H1 (cell line): Measurements from ENCODE around the gene TBC1D16. TPM values are rescaled to one million over a fixed set of nuclear protein-coding genes. Genes with fewer than 3 reads are reported as not detected.

Source experiments
- CTCF ChIA-PET: fragments of 300-600 bp; sonication (Branson Sonifier 250); formaldehyde crosslinking; loops from one replicate; lab custom pipeline; 2021; ENCODE audit not compliant: partially characterized antibody; lab: Charles Lee
- POLR2A ChIA-PET: fragments of 300-600 bp; sonication (Branson Sonifier 250); formaldehyde crosslinking; loops from one replicate; lab custom pipeline; 2021; ENCODE audit warnings: inconsistent platforms; ENCODE audit not compliant: partially characterized antibody; lab: Charles Lee
- DNase-seq, 2 experiments: peaks; one replicate each; pipeline versions ENCODE4 v3.0.0 to v3.0.0-alpha.2; 2010 to 2022; ENCODE audit warnings: low spot score in 2 of 2, low read depth in 1 of 2, mixed read lengths in 1 of 2
- FAIRE-seq: peaks from 2 replicates; lab custom pipeline; 2011; peaks lifted over from hg19 to GRCh38; lab: Jason Lieb, UNC
- H2AFZ ChIP-seq: 2 replicates; pipeline ENCODE4 v1.8.1; 2012; ENCODE audit warnings: low read length, inconsistent platforms
- H2AK5ac ChIP-seq: 2 replicates; pipeline ENCODE4 v1.6.1; 2013; ENCODE audit warnings: low read depth, low read length
- H2BK120ac ChIP-seq: replicated peaks from 2 replicates; pipeline ENCODE3; 2013; ENCODE audit warnings: low read depth, low read length, inconsistent platforms
- H2BK12ac ChIP-seq: 2 replicates; pipeline ENCODE4 v1.6.1; 2013; ENCODE audit warnings: low read depth, low read length
- H2BK15ac ChIP-seq: 2 replicates; pipeline ENCODE4 v1.6.1; 2013; ENCODE audit warnings: low read length
- H2BK20ac ChIP-seq: 2 replicates; pipeline ENCODE4 v1.6.1; 2013; ENCODE audit warnings: low read length
- H2BK5ac ChIP-seq: 2 replicates; pipeline ENCODE4 v1.6.1; 2013; ENCODE audit warnings: low read depth, low read length
- H3K14ac ChIP-seq: 2 replicates; pipeline ENCODE4 v1.6.1; 2013; ENCODE audit warnings: inconsistent platforms; ENCODE audit not compliant: insufficient read length
- H3K18ac ChIP-seq: 2 replicates; pipeline ENCODE4 v1.6.1; 2013; ENCODE audit warnings: low read length; ENCODE audit errors: extremely low read depth
- H3K23ac ChIP-seq: 2 replicates; pipeline ENCODE4 v1.6.1; 2013; ENCODE audit warnings: inconsistent platforms; ENCODE audit not compliant: insufficient read length
- H3K23me2 ChIP-seq: 2 replicates; pipeline ENCODE4 v1.6.1; 2013; ENCODE audit warnings: low read depth, low read length
- H3K27ac ChIP-seq: 2 replicates; pipeline ENCODE4 v1.6.1; 2011; ENCODE audit warnings: low read depth, low read length, inconsistent platforms
- H3K27me3 ChIP-seq, 4 experiments: replicated peaks in 1 of 4; 1 replicate in 1 of 4; 2 replicates in 3 of 4; pipeline versions ENCODE4 v1.6.1 to v1.8.1; 2011 to 2013; ENCODE audit warnings: low read length in 3 of 4, mild to moderate bottlenecking in 3 of 4, inconsistent platforms in 2 of 4, mixed read lengths in 2 of 4, moderate library complexity in 1 of 4; ENCODE audit not compliant: control insufficient read depth in 3 of 4, insufficient read depth in 3 of 4; ENCODE audit errors: extremely low read depth in 1 of 4
- H3K36me3 ChIP-seq, 4 experiments: 2 replicates each; pipeline versions ENCODE4 v1.6.1 to v1.8.1; 2011 to 2013; ENCODE audit warnings: mild to moderate bottlenecking in 4 of 4, low read length in 3 of 4, moderate library complexity in 2 of 4, control low read depth in 1 of 4, inconsistent platforms in 1 of 4; ENCODE audit not compliant: insufficient read depth in 4 of 4, control insufficient read depth in 2 of 4
- H3K4ac ChIP-seq: replicated peaks from 2 replicates; pipeline ENCODE3; 2013; ENCODE audit warnings: low read length, low read depth, mixed read lengths, inconsistent platforms; ENCODE audit not compliant: insufficient read length
- H3K4me1 ChIP-seq, 4 experiments: replicated peaks in 1 of 4; 1 replicate in 1 of 4; 2 replicates in 3 of 4; pipeline versions ENCODE4 v1.6.1 to v1.8.1; 2011 to 2013; ENCODE audit warnings: low read length in 3 of 4, inconsistent platforms in 2 of 4, mixed read lengths in 1 of 4; ENCODE audit not compliant: insufficient read depth in 4 of 4, control insufficient read depth in 3 of 4
- H3K4me2 ChIP-seq, 2 experiments: 2 replicates each; pipeline versions ENCODE4 v1.6.1 to v1.8.1; 2011 to 2013; ENCODE audit warnings: low read depth in 2 of 2, low read length in 2 of 2, control low read depth in 1 of 2, inconsistent platforms in 1 of 2, mild to moderate bottlenecking in 1 of 2; ENCODE audit not compliant: insufficient read depth in 1 of 2
- H3K4me3 ChIP-seq, 4 experiments: fragments of 200-600, 300-600 bp in 1 of 4; sonication (generic), shearing (Covaris generic), sonication (Bioruptor Twin) in 1 of 4; 2 replicates each; pipeline versions ENCODE4 v1.5.1 to v1.8.1; 2011 to 2016; ENCODE audit warnings: low read length in 4 of 4, low read depth in 3 of 4, control low read depth in 2 of 4, inconsistent platforms in 2 of 4, mild to moderate bottlenecking in 2 of 4, mixed read lengths in 1 of 4, moderate library complexity in 1 of 4; ENCODE audit not compliant: insufficient read depth in 2 of 4; ENCODE audit errors: extremely low read depth in 1 of 4
- H3K56ac ChIP-seq: replicated peaks from 2 replicates; pipeline ENCODE3; 2013; ENCODE audit warnings: low read depth, mild to moderate bottlenecking, mixed read lengths, low read length, inconsistent platforms; ENCODE audit not compliant: insufficient read length
- H3K79me1 ChIP-seq: 2 replicates; pipeline ENCODE4 v1.6.1; 2013; ENCODE audit warnings: low read depth, low read length, control low read depth
- H3K79me2 ChIP-seq, 2 experiments: 2 replicates each; pipeline versions ENCODE4 v1.6.1 to v1.8.1; 2012 to 2013; ENCODE audit warnings: low read length in 2 of 2, mild to moderate bottlenecking in 2 of 2, inconsistent platforms in 1 of 2; ENCODE audit not compliant: insufficient read depth in 2 of 2, control insufficient read depth in 1 of 2
- H3K9ac ChIP-seq, 4 experiments: replicated peaks in 1 of 4; 1 replicate in 1 of 4; 2 replicates in 3 of 4; pipeline versions ENCODE4 v1.6.1 to v1.8.1; 2011 to 2013; ENCODE audit warnings: low read depth in 3 of 4, low read length in 3 of 4, control low read depth in 2 of 4, mild to moderate bottlenecking in 2 of 4, moderate library complexity in 2 of 4, inconsistent platforms in 1 of 4; ENCODE audit errors: extremely low read depth in 1 of 4
- H3K9me3 ChIP-seq, 2 experiments: 2 replicates each; pipeline versions ENCODE4 v1.6.1 to v1.8.1; 2012 to 2013; ENCODE audit warnings: mild to moderate bottlenecking in 2 of 2, moderate library complexity in 2 of 2, control low read depth in 1 of 2, inconsistent platforms in 1 of 2, low read depth in 1 of 2, low read length in 1 of 2, mixed read lengths in 1 of 2; ENCODE audit not compliant: insufficient read depth in 2 of 2
- H4K20me1 ChIP-seq, 2 experiments: replicated peaks in 1 of 2; 2 replicates each; pipeline versions ENCODE3 to v1.8.1; 2011 to 2013; ENCODE audit warnings: inconsistent platforms in 2 of 2, low read length in 2 of 2, mild to moderate bottlenecking in 1 of 2; ENCODE audit not compliant: insufficient read depth in 2 of 2, control insufficient read depth in 1 of 2
- H4K5ac ChIP-seq: 2 replicates; pipeline ENCODE4 v1.6.1; 2013; ENCODE audit warnings: low read length, low read depth, mixed read lengths, inconsistent platforms; ENCODE audit not compliant: insufficient read length
- H4K8ac ChIP-seq: 2 replicates; pipeline ENCODE4 v1.8.0; 2013; ENCODE audit warnings: mild to moderate bottlenecking, moderate library complexity, low read length, inconsistent platforms; ENCODE audit not compliant: insufficient read depth; ENCODE audit errors: extremely low read depth
- H4K91ac ChIP-seq: replicated peaks from 2 replicates; pipeline ENCODE3; 2013; ENCODE audit warnings: low read length, mixed read lengths, inconsistent platforms; ENCODE audit not compliant: insufficient read length
- BACH1 ChIP-seq: IDR thresholded peaks from 2 replicates; pipeline ENCODE4 v1.6.1; 2012; ENCODE audit warnings: low read length, improper control_type of control experiment
- CREB1 ChIP-seq: IDR thresholded peaks from 2 replicates; pipeline ENCODE4 v1.6.1; 2012; ENCODE audit warnings: inconsistent platforms
- GABPA ChIP-seq: IDR thresholded peaks from 2 replicates; pipeline ENCODE4 v1.6.1; 2011; ENCODE audit warnings: mild to moderate bottlenecking, low read length, moderate library complexity, borderline replicate concordance; ENCODE audit not compliant: insufficient read depth
- HDAC2 ChIP-seq, 2 experiments: fragments of 300-600 bp in 1 of 2; sonication (generic) in 1 of 2; IDR thresholded peaks; 2 replicates each; pipeline ENCODE4 v1.6.1; 2011 to 2012; ENCODE audit warnings: low read depth in 2 of 2, low read length in 2 of 2, mild to moderate bottlenecking in 2 of 2, moderate library complexity in 2 of 2, borderline replicate concordance in 1 of 2, inconsistent platforms in 1 of 2
- POLR2AphosphoS5 ChIP-seq: IDR thresholded peaks from 2 replicates; pipeline ENCODE4 v1.6.1; 2011; ENCODE audit warnings: low read depth, low read length
- RAD21 ChIP-seq, 2 experiments: IDR thresholded peaks in 1 of 2; conservative IDR thresholded peaks in 1 of 2; 2 replicates each; pipeline ENCODE4 v1.6.1; 2011; ENCODE audit warnings: low read depth in 2 of 2, low read length in 2 of 2, improper control_type of control experiment in 1 of 2, inconsistent platforms in 1 of 2, mild to moderate bottlenecking in 1 of 2, moderate library complexity in 1 of 2
- WGBS, 2 experiments: shearing (Covaris generic) in 1 of 2; methylation state at CpG; one replicate each; pipeline versions ENCODE4 v1.1.6 to v1.1.7; 2013 to 2015; ENCODE audit warnings: low lambda C conversion rate in 2 of 2, mixed read lengths in 2 of 2, inconsistent platforms in 1 of 2, low coverage in 1 of 2, missing lambda C conversion rate in 1 of 2; ENCODE audit not compliant: insufficient replicate concordance in 2 of 2, insufficient coverage in 1 of 2, insufficient read length in 1 of 2; ENCODE audit errors: extremely low coverage in 1 of 2, missing lambda C conversion rate in 1 of 2; 5-methylcytosine and 5-hydroxymethylcytosine counted together
- polyA plus RNA-seq, 7 experiments: library from polyadenylated mRNA; depleted of rRNA in 3 of 7; stranded (reverse) in 5 of 7; unstranded in 2 of 7; fragments of >200 nt in 5 of 7; fragments of 200-250 nt in 2 of 7; gene quantifications; 1 replicate in 5 of 7; 2 replicates in 1 of 7; 4 replicates in 1 of 7; pipeline versions ENCODE4 v1.2.1 to v1.2.3, GENCODE V29; 2011 to 2013; ENCODE audit warnings: missing spikeins in 2 of 7, mixed read lengths in 2 of 7
- total RNA-seq: library from RNA; stranded (reverse); fragmentation: NEBNext Ultra II Directional; extraction: Animal tissue kit (Norgen Biotek cat#: 25700); gene quantifications from 2 replicates; pipeline ENCODE4 v1.2.1, GENCODE V29; 2021
- TF ChIP-seq, protein P1 (sequence below), 3 experiments: IDR thresholded peaks; 1 replicate in 2 of 3; 2 replicates in 1 of 3; pipeline versions ENCODE4 v1.5.1 to v1.6.1; 2011; ENCODE audit warnings: low read length in 3 of 3, mild to moderate bottlenecking in 3 of 3, inconsistent platforms in 2 of 3, low read depth in 1 of 3, moderate library complexity in 1 of 3; ENCODE audit not compliant: insufficient read depth in 1 of 3; ENCODE audit errors: control extremely low read depth in 1 of 3

Gene TBC1D16
- total and polyA plus RNA-seq, 2 of the 8 experiments (the other 6 are each of a cell fraction or from before 2014, with no cell fraction given) = 21.1 to 109 TPM

DNA sequence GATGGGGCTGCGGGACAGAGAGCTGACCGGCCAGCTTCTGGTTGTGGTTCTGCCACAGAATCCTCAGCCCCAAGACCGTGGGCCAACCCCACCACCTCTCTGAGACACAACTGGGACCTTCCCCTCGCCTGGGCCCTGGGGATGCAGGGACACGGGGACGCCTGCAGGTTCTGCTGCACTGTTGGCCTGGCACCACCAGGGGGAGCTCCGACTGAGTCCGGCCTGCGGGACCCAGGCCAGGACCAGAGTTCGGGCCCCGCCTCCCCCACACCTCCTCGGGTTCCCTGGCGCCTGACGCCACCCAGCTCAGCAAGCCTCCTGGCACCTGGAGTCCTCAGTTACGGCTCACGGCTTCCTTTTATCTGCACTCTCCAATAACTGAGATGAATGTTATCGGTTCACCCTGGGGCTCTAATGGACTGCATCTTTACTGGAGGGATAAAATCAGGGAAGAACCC is 27.3 kb downstream of the TBC1D16 start:
- Histone ChIP-seq H3K9me3 (no peaks in the 10 kb centered on the region), H3K36me3 (peaks cover 0 to 20% (median 13%) of the 10 kb centered on the region in 4 experiments; a peak in 4 of 8 replicates), H3K4ac (no peak overlapping the region), H2AK5ac (no peak overlapping the region), H3K4me3 (no peak overlapping the region), H3K14ac (no peak overlapping the region), H3K56ac (no peak overlapping the region), H3K18ac (no peak overlapping the region), H3K9ac (no peak overlapping the region), H4K5ac (no peak overlapping the region), H4K20me1 (peaks cover 7 to 23% of the 10 kb centered on the region in 2 experiments), H2BK5ac (no peak overlapping the region), H3K27ac (no peak overlapping the region), H2AFZ (no peak overlapping the region), H3K4me2 (no peak overlapping the region), H3K79me1 (peaks cover 4% of the 10 kb centered on the region; the same call in 1 of the 2 replicates), H3K23ac (no peak overlapping the region), H3K4me1 (peaks cover 0 to 8% (median 3%) of the 10 kb centered on the region in 4 experiments; a peak in 5 of 7 replicates), H3K27me3 (no peaks in the 10 kb centered on the region), H4K8ac (peak overlapping the region; percentile 20; the same call in 1 of the 2 replicates), H3K23me2 (no peaks in the 10 kb centered on the region), H2BK15ac (no peak overlapping the region), H2BK120ac (no peak overlapping the region), H4K91ac (no peak overlapping the region), H3K79me2 (peaks cover 0 to 14% of the 10 kb centered on the region in 2 experiments; a peak in 1 of 4 replicates), H2BK20ac (no peak overlapping the region), H2BK12ac (no peak overlapping the region)
- FAIRE-seq (no peak), DNase-seq (peak; percentile 38 to 98)
- ChIA-PET POLR2A (interaction anchor here (0.6 to 4.5 kb wide), 9 partner anchors 9 to 93 kb away, joined by 3 to 34 read pairs (median 4); partner anchors contain the start of gene GAA), CTCF (interaction anchor here (0.6 to 10.2 kb wide), 39 partner anchors 8 to 1028 kb away, joined by 3 to 110 read pairs (median 4); no protein-coding TSS in a partner anchor)
- TF ChIP-seq, protein P1, sequence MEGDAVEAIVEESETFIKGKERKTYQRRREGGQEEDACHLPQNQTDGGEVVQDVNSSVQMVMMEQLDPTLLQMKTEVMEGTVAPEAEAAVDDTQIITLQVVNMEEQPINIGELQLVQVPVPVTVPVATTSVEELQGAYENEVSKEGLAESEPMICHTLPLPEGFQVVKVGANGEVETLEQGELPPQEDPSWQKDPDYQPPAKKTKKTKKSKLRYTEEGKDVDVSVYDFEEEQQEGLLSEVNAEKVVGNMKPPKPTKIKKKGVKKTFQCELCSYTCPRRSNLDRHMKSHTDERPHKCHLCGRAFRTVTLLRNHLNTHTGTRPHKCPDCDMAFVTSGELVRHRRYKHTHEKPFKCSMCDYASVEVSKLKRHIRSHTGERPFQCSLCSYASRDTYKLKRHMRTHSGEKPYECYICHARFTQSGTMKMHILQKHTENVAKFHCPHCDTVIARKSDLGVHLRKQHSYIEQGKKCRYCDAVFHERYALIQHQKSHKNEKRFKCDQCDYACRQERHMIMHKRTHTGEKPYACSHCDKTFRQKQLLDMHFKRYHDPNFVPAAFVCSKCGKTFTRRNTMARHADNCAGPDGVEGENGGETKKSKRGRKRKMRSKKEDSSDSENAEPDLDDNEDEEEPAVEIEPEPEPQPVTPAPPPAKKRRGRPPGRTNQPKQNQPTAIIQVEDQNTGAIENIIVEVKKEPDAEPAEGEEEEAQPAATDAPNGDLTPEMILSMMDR (IDR thresholded peaks at IDR 0.05; ENCODE audit: control extremely low read depth in 1 of 3, insufficient read depth in 1 of 3, low read depth in 1 of 3, low read length in 3 of 3) = peak; percentile 92 to 98 (median 96)
- no peak for TF ChIP-seq POLR2AphosphoS5
- peak; percentile 72; the same call in 1 of the 2 replicates for TF ChIP-seq GABPA
- TF ChIP-seq CREB1 = 0 out of 2 replicates have a peak, but pooled peaks have one; percentile 22
- TF ChIP-seq HDAC2 (IDR thresholded peaks at IDR 0.05; ENCODE audit: borderline replicate concordance in 1 of 2, low read depth in 2 of 2, low read length in 2 of 2) = 0 out of 4 replicates have a peak, but pooled peaks of 1 of the 2 experiments have one; percentile 13
- TF ChIP-seq BACH1 = no peak
- peak; percentile 65 to 76 for TF ChIP-seq RAD21 (IDR thresholded peaks at IDR 0.05 in 1 of 2, conservative IDR thresholded peaks at IDR 0.05 in 1 of 2; ENCODE audit: low read depth in 2 of 2, low read length in 2 of 2)
- WGBS, 2 experiments = 40% methylated on average over 17 of the region's 17 CpGs; no CpG with 5 or more reads in 1 of the 2 experiments
